Measurements from ENCODE around the gene ANKRD55. TPM values are rescaled to one million over a fixed set of nuclear protein-coding genes. Genes with fewer than 3 reads are reported as not detected.
"Not testable (repeated sequence)": the region's sequence is repeated elsewhere in the genome, so short reads cannot be mapped to it uniquely, and the experiment has no call there.

The ANKRD55 gene
- total RNA-seq, 1 donor from 2014 or later: 0.74 TPM

GRCh38 chr5:56080375-56081052 is 152.6 kb downstream of the ANKRD55 start:
- peaks cover 43% of the 10 kb centered on the region for H3K4me1 ChIP-seq
- TF ChIP-seq POLR2A (IDR thresholded peaks at IDR 0.05) (no peak), POLR2AphosphoS5 (IDR thresholded peaks at IDR 0.05; ENCODE audit: insufficient read depth in 1 of 2, low read depth in 1 of 2) (no peak)
- TF ChIP-seq, protein P1, sequence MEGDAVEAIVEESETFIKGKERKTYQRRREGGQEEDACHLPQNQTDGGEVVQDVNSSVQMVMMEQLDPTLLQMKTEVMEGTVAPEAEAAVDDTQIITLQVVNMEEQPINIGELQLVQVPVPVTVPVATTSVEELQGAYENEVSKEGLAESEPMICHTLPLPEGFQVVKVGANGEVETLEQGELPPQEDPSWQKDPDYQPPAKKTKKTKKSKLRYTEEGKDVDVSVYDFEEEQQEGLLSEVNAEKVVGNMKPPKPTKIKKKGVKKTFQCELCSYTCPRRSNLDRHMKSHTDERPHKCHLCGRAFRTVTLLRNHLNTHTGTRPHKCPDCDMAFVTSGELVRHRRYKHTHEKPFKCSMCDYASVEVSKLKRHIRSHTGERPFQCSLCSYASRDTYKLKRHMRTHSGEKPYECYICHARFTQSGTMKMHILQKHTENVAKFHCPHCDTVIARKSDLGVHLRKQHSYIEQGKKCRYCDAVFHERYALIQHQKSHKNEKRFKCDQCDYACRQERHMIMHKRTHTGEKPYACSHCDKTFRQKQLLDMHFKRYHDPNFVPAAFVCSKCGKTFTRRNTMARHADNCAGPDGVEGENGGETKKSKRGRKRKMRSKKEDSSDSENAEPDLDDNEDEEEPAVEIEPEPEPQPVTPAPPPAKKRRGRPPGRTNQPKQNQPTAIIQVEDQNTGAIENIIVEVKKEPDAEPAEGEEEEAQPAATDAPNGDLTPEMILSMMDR (IDR thresholded peaks at IDR 0.05): no peak
- H3K27me3 ChIP-seq: no peaks in the 10 kb centered on the region
- no peak overlapping the region for H3K4me3 ChIP-seq
- H3K27ac ChIP-seq: peak overlapping the region; percentile 19
- H3K9me3 ChIP-seq: no peaks in the 10 kb centered on the region
- H3K36me3 ChIP-seq: no peaks in the 10 kb centered on the region
- intact Hi-C loops (cut with DNase I): no loop called here
- DNase-seq (ENCODE audit: extremely low spot score in 2 of 2): no peak

GRCh38 chr5:56079157-56079500 is 154.0 kb downstream of the ANKRD55 start:
- DNase-seq (ENCODE audit: extremely low spot score in 2 of 2); H3K4me3 ChIP-seq; H3K9me3 ChIP-seq; H3K36me3 ChIP-seq; H3K27me3 ChIP-seq: not testable (repeated sequence)
- intact Hi-C loops (cut with DNase I): loop anchor here (10.0 kb wide), 2 partner anchors 54 to 84 kb away; partner anchors contain the start of gene IL6ST
- Histone ChIP-seq H3K4me1 (peaks cover 37% of the 10 kb centered on the region), H3K27ac (peak overlapping the region; percentile 9)

DNA sequence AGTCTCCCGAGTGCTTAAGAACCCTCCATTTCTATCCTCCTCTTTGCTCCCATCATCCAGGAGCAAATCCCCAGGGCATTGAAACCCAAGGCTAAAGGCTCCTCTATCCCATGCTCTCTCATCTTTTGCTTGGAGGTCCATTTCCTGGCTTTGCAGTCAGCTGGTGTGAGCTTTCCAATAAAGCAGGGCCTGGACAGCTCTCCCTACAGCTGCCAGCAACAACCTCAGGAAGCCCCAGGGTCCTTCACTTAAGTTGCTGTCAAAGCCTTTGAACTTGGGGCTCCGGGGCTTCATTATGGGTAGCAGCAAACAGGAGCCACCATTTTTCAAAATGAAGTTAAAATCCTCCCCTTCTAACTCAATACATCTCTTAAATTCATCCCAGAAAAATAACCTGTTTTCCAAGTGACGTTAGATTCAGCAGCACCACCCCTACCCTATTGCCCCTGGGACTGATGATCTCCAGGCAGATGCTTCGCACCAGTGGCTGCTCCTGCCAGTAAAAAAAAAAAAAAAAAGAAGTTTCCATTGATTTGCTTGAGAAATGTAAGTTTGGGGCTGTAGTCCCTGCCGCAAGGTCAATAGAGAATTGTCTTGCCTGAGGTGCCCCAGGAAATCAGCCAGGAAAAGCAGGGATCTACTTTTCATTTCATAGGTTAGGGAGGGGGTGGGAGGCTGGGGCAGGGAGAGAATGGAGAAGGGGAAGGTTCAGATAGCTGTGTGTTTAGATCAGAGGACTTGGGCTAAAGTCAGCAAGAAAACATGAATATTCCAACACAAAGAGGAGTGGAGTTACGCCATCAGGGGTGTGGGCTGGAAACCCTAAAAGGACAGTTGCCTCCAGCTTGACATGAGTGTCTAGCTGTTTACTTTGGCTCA is 154.6 kb downstream of the ANKRD55 start:
- TF ChIP-seq, protein P1 (IDR thresholded peaks at IDR 0.05): no peak
- TF ChIP-seq POLR2A (IDR thresholded peaks at IDR 0.05): no peak
- TF ChIP-seq POLR2AphosphoS5 (IDR thresholded peaks at IDR 0.05; ENCODE audit: insufficient read depth in 1 of 2, low read depth in 1 of 2): no peak
- intact Hi-C loops (cut with DNase I): loop anchor here (10.0 kb wide), 2 partner anchors 54 to 84 kb away; partner anchors contain the start of gene IL6ST
- Histone ChIP-seq H3K9me3 (no peaks in the 10 kb centered on the region), H3K4me3 (no peak overlapping the region), H3K27me3 (no peaks in the 10 kb centered on the region), H3K4me1 (peaks cover 37% of the 10 kb centered on the region), H3K36me3 (no peaks in the 10 kb centered on the region), H3K27ac (peak overlapping the region; percentile 67)
- no peak for DNase-seq (ENCODE audit: extremely low spot score in 2 of 2)

- Histone ChIP-seq H3K4me1 (peaks cover 37% of the 10 kb centered on the region), H3K36me3 (no peaks in the 10 kb centered on the region), H3K4me3 (no peak overlapping the region), H3K27me3 (no peaks in the 10 kb centered on the region), H3K9me3 (no peaks in the 10 kb centered on the region), H3K27ac (peak overlapping the region; percentile 67)
- no peak for DNase-seq (ENCODE audit: extremely low spot score in 2 of 2)
- intact Hi-C loops (cut with DNase I): loop anchor here (10.0 kb wide), 2 partner anchors 53 to 83 kb away; partner anchors contain the start of gene IL6ST
- TF ChIP-seq, protein P1 (IDR thresholded peaks at IDR 0.05): no peak
- no peak for TF ChIP-seq POLR2A (IDR thresholded peaks at IDR 0.05)
- TF ChIP-seq POLR2AphosphoS5 (IDR thresholded peaks at IDR 0.05; ENCODE audit: insufficient read depth in 1 of 2, low read depth in 1 of 2): no peak
Measured at GRCh38 chr5:56077796-56078233, 155.3 kb downstream of the ANKRD55 start.

DNA sequence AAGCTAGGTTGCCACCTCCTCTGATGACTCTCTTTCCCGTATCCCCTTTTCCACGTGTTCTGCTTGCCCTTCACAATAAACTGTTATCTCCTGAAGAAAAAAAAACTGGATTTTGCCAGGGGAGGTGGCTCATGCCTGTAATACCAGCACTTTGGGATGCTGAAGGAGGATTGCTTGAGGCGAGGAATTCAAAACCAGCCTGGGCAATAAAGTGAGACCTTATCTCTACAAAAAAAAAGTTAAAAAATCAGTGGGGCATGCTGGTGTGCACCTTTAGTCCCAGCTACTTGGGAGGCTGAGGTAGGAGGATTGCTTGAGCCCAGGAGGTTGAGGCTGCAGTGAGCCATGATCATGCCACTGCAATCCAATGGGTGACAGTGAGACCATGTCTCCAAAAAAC is 156.6 kb downstream of the ANKRD55 start:
- Histone ChIP-seq H3K4me3 (no peak overlapping the region), H3K27me3 (no peaks in the 10 kb centered on the region), H3K9me3 (no peaks in the 10 kb centered on the region), H3K36me3 (no peaks in the 10 kb centered on the region), H3K4me1 (peaks cover 40% of the 10 kb centered on the region), H3K27ac (peak overlapping the region; percentile 82)
- intact Hi-C loops (cut with DNase I): loop anchor here (10.0 kb wide), 2 partner anchors 52 to 82 kb away; partner anchors contain the start of gene IL6ST
- TF ChIP-seq, protein P1 (IDR thresholded peaks at IDR 0.05): no peak
- TF ChIP-seq POLR2A (IDR thresholded peaks at IDR 0.05): no peak
- no peak for TF ChIP-seq POLR2AphosphoS5 (IDR thresholded peaks at IDR 0.05; ENCODE audit: insufficient read depth in 1 of 2, low read depth in 1 of 2)
- no peak for DNase-seq (ENCODE audit: extremely low spot score in 2 of 2)
